ENCODE measurements around the gene WRNIP1.

GRCh38 chr6:2732503-2733089 is 32.6 kb upstream of the WRNIP1 start:
- no peak for TF ChIP-seq CTCF (IDR thresholded peaks at IDR 0.05)
- no peak for TF ChIP-seq POLR2A (IDR thresholded peaks at IDR 0.05)

All from thyroid gland (tissue), 4 donors.